Neuron (in vitro differentiated cells): Measurements from ENCODE around the gene TET2.

Experiments
- H2AFZ ChIP-seq: one replicate; pipeline ENCODE4 v1.6.1; 2013; ENCODE audit warnings: low read depth, mild to moderate bottlenecking, inconsistent platforms, low read length, moderate library complexity
- H3K27me3 ChIP-seq: one replicate; pipeline ENCODE4 v1.6.1; 2013; ENCODE audit warnings: low read length; ENCODE audit not compliant: insufficient read depth
- H3K36me3 ChIP-seq: one replicate; pipeline ENCODE4 v1.6.1; 2013; ENCODE audit warnings: low read length; ENCODE audit not compliant: insufficient read depth
- H3K4me1 ChIP-seq: one replicate; pipeline ENCODE4 v1.6.1; 2013; ENCODE audit warnings: low read length; ENCODE audit not compliant: insufficient read depth
- H3K4me3 ChIP-seq: 2 replicates; pipeline ENCODE4 v1.5.1; 2013; ENCODE audit warnings: mild to moderate bottlenecking, low read length, moderate library complexity
- H3K9me3 ChIP-seq: one replicate; pipeline ENCODE4 v1.6.1; 2013; ENCODE audit warnings: low read length

The TET2 gene

DNA sequence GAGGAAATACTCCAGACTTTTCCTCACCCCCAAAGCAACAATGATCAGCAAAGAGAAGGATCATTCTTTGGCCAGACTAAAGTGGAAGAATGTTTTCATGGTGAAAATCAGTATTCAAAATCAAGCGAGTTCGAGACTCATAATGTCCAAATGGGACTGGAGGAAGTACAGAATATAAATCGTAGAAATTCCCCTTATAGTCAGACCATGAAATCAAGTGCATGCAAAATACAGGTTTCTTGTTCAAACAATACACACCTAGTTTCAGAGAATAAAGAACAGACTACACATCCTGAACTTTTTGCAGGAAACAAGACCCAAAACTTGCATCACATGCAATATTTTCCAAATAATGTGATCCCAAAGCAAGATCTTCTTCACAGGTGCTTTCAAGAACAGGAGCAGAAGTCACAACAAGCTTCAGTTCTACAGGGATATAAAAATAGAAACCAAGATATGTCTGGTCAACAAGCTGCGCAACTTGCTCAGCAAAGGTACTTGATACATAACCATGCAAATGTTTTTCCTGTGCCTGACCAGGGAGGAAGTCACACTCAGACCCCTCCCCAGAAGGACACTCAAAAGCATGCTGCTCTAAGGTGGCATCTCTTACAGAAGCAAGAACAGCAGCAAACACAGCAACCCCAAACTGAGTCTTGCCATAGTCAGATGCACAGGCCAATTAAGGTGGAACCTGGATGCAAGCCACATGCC lies 89.7 kb downstream of the TET2 start:
- H3K4me3 ChIP-seq, result no peak overlapping the region
- peaks cover 16% of the 10 kb centered on the region for H3K9me3 ChIP-seq
- H3K36me3 ChIP-seq, result peaks cover 71% of the 10 kb centered on the region
- no peaks in the 10 kb centered on the region for H3K27me3 ChIP-seq
- H3K4me1 ChIP-seq, result no peaks in the 10 kb centered on the region
- no peak overlapping the region for H2AFZ ChIP-seq

DNA sequence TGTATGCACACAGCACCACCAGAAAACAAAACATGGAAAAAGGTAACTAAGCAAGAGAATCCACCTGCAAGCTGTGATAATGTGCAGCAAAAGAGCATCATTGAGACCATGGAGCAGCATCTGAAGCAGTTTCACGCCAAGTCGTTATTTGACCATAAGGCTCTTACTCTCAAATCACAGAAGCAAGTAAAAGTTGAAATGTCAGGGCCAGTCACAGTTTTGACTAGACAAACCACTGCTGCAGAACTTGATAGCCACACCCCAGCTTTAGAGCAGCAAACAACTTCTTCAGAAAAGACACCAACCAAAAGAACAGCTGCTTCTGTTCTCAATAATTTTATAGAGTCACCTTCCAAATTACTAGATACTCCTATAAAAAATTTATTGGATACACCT lies 90.2 kb downstream of the TET2 start:
- no peaks in the 10 kb centered on the region for H3K4me1 ChIP-seq
- H3K9me3 ChIP-seq, result peaks cover 16% of the 10 kb centered on the region
- H3K36me3 ChIP-seq, result peaks cover 74% of the 10 kb centered on the region
- no peaks in the 10 kb centered on the region for H3K27me3 ChIP-seq
- H3K4me3 ChIP-seq, result no peak overlapping the region
- H2AFZ ChIP-seq, result no peak overlapping the region

GRCh38 chr4:105240037-105240436 lies 93.4 kb downstream of the TET2 start:
- peaks cover 14% of the 10 kb centered on the region for H3K9me3 ChIP-seq
- no peak overlapping the region for H3K4me3 ChIP-seq
- no peaks in the 10 kb centered on the region for H3K4me1 ChIP-seq
- peaks cover 84% of the 10 kb centered on the region for H3K36me3 ChIP-seq
- H3K27me3 ChIP-seq, result no peaks in the 10 kb centered on the region
- H2AFZ ChIP-seq, result no peak overlapping the region

DNA sequence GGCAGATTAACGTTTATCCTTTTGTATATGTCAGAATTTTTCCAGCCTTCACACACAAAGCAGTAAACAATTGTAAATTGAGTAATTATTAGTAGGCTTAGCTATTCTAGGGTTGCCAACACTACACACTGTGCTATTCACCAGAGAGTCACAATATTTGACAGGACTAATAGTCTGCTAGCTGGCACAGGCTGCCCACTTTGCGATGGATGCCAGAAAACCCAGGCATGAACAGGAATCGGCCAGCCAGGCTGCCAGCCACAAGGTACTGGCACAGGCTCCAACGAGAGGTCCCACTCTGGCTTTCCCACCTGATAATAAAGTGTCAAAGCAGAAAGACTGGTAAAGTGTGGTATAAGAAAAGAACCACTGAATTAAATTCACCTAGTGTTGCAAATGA lies 94.8 kb downstream of the TET2 start:
- no peaks in the 10 kb centered on the region for H3K27me3 ChIP-seq
- no peak overlapping the region for H2AFZ ChIP-seq
- H3K4me3 ChIP-seq, result no peak overlapping the region
- peaks cover 70% of the 10 kb centered on the region for H3K36me3 ChIP-seq
- peaks cover 12% of the 10 kb centered on the region for H3K9me3 ChIP-seq
- no peaks in the 10 kb centered on the region for H3K4me1 ChIP-seq

DNA sequence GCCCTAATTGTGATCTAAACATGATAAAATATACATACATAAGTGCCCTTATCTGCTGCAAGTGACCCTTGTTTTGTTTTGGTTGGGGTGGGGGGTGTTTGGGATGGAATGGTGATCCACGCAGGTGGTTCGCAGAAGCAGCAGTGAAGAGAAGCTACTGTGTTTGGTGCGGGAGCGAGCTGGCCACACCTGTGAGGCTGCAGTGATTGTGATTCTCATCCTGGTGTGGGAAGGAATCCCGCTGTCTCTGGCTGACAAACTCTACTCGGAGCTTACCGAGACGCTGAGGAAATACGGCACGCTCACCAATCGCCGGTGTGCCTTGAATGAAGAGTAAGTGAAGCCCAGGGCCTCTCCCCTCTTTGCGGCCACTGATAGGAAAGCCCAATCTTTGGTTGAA lies 96.8 kb downstream of the TET2 start:
- Histone ChIP-seq H3K27me3 (no peaks in the 10 kb centered on the region), H2AFZ (no peak overlapping the region), H3K9me3 (peaks cover 3% of the 10 kb centered on the region), H3K4me1 (no peaks in the 10 kb centered on the region), H3K36me3 (peaks cover 63% of the 10 kb centered on the region), H3K4me3 (no peak overlapping the region)

DNA sequence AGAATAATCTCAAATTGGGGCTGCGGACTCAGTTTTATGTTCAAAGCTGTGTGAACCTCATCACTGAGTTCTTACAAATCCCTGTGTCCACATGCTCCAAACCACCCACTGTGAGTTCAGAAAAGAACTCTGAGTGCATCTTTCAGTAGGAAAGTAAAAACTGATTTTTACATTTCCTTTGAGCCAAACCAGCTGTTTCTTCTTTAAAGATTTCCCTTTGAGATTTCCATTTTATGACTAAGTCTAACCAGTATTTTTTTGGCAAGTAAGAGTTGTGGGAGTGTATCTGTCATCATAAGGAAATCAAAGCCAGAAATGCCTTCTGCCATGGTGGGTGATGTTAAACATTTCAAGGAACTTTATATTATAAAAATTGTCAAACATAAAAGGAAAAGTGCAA lies 100.0 kb downstream of the TET2 start:
- no peak overlapping the region for H3K4me3 ChIP-seq
- H3K27me3 ChIP-seq, result no peaks in the 10 kb centered on the region
- H3K4me1 ChIP-seq, result no peaks in the 10 kb centered on the region
- peaks cover 61% of the 10 kb centered on the region for H3K36me3 ChIP-seq
- peaks cover under 1% of the 10 kb centered on the region for H3K9me3 ChIP-seq
- H2AFZ ChIP-seq, result no peak overlapping the region

DNA sequence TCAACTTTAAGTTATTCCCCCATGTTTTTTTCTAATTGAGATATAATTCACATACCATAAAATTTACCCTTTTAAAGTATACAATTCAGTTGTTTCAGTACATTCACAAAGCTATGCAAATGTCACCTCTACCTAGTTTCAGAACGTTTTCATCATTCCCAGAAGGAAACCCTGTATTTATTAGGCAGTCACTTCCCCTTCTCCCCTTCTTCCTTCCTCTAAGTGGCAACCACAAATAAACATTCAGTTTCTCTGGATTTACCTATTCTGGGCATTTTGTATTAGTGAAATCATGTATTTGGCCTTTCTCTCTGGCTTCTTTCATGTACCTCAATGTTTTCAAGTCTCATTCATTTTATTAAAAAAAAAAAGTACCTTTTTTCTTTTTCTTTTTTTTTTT lies 101.9 kb downstream of the TET2 start:
- Histone ChIP-seq H3K36me3 (peaks cover 51% of the 10 kb centered on the region), H3K4me3 (no peak overlapping the region), H3K4me1 (no peaks in the 10 kb centered on the region)

GRCh38 chr4:105257817-105258495 lies 111.3 kb downstream of the TET2 start:
- no peak overlapping the region for H2AFZ ChIP-seq

More for the DNA sequence above, 101.9 kb downstream of the TET2 start:
- peaks cover 3% of the 10 kb centered on the region for H3K9me3 ChIP-seq
- H3K27me3 ChIP-seq, result no peaks in the 10 kb centered on the region
- no peak overlapping the region for H2AFZ ChIP-seq

DNA sequence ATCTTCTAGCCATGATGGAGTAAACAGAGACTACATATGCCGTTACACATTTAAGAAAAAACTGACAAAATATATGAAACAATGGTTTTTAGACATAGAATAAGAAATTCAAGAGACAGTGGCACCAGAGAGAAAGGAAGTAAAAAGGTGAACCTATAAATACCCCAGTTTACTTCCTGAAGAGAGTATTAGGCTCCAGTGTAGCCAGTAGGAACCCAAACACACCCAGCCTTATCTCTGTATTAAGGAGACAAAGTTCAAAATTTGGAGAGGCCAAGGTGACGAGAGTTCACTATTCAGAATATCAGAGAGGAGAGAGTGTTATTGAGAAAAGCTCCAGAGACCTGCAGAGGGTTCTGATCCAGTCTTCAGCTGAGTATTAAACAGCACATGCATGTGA lies 119.0 kb downstream of the TET2 start:
- Histone ChIP-seq H3K4me1 (no peaks in the 10 kb centered on the region), H3K27me3 (no peaks in the 10 kb centered on the region), H3K9me3 (peaks cover 2% of the 10 kb centered on the region), H3K4me3 (no peak overlapping the region), H3K36me3 (peaks cover 77% of the 10 kb centered on the region), H2AFZ (no peak overlapping the region)

More at GRCh38 chr4:105257817-105258495, 111.3 kb downstream of the TET2 start:
- Histone ChIP-seq H3K9me3 (peaks cover 8% of the 10 kb centered on the region), H3K36me3 (peaks cover 43% of the 10 kb centered on the region), H3K27me3 (no peaks in the 10 kb centered on the region), H3K4me1 (no peaks in the 10 kb centered on the region), H3K4me3 (no peak overlapping the region)

DNA sequence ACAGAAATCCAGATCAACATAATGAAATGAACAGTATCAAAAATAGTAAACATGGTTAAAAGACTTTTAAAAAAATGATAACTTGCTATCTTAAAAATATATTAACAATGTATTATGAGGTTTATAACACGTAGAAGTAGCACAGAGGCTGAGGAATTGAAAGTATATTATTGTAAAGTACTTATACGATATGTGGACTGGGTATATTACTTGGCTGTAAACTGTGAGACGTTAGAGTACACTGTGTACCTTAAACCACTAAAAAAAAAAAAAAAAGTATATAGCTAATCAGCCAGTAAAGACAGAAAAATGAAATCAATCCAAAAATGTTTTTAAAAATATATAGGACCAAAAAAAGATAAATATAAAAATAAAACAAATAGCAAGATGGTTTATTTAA lies 120.6 kb downstream of the TET2 start:
- Histone ChIP-seq H3K4me3 (no peak overlapping the region), H3K4me1 (no peaks in the 10 kb centered on the region), H3K36me3 (peaks cover 73% of the 10 kb centered on the region), H3K9me3 (peaks cover 2% of the 10 kb centered on the region), H3K27me3 (no peaks in the 10 kb centered on the region), H2AFZ (no peak overlapping the region)

DNA sequence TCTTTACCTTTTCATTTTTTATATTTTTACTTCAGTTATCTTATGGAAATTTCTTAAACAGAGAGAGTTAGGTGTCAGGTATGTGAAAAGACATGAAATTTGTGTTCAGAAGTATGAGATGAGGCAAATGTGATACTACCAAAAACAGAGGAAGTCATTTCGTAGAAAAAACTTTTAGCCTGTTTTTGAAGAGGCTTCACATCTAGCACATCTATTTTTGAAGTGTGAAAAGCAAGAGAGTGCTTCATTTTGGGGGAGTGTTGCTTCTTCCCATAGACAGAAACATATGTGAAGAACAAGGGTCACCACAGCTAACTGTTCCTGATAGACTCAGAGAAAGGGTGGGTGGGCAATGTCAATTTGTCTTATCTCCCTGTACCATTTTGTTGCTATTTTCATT lies 125.3 kb downstream of the TET2 start:
- Histone ChIP-seq H2AFZ (no peak overlapping the region), H3K27me3 (no peaks in the 10 kb centered on the region), H3K9me3 (peaks cover 2% of the 10 kb centered on the region), H3K4me3 (no peak overlapping the region), H3K4me1 (no peaks in the 10 kb centered on the region), H3K36me3 (peaks cover 78% of the 10 kb centered on the region)

DNA sequence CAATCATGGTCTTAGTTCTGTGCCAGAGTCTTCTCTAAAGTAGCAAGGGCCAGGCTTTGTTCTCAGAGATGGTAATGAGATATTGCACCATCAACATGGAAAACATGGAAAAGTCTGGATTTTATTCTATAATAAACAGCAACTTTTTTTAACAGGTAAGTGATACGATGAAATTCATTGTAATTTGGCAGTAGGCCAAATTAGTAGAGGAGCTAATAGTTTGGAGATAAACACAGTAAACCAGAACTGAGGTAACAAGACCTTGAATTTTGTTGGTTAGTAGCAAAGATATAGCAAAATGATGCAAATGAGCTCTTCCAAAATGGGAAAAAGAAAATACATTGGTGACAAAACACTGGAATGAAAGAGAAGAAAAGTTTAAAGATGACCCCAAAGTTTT lies 126.6 kb downstream of the TET2 start:
- no peak overlapping the region for H3K4me3 ChIP-seq
- peaks cover 77% of the 10 kb centered on the region for H3K36me3 ChIP-seq

DNA sequence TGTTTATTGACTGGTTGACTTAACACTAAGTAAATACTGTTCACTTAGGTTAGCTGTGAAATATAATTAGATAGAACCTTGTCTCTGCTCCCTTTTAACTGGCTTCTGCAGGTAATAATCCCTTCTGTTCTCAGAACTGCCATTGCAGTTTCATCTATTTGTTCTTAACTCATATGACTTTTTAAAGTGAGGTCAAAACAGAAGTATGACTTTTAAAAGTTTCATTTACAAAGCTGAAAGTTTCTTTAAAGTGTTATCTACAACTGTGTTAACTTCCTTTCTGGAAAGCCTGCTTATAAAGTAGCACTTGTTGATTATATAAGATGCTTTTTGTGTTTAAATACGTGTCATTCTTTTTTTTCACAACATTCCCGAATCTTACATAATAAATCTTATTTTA lies 127.4 kb downstream of the TET2 start:
- peaks cover 9% of the 10 kb centered on the region for H3K4me1 ChIP-seq
- peaks cover 73% of the 10 kb centered on the region for H3K36me3 ChIP-seq
- H3K9me3 ChIP-seq, result peaks cover 2% of the 10 kb centered on the region
- no peak overlapping the region for H2AFZ ChIP-seq
- no peaks in the 10 kb centered on the region for H3K27me3 ChIP-seq
- H3K4me3 ChIP-seq, result no peak overlapping the region

More for the DNA sequence above, 126.6 kb downstream of the TET2 start:
- peaks cover 9% of the 10 kb centered on the region for H3K4me1 ChIP-seq
- H2AFZ ChIP-seq, result no peak overlapping the region
- no peaks in the 10 kb centered on the region for H3K27me3 ChIP-seq
- peaks cover 2% of the 10 kb centered on the region for H3K9me3 ChIP-seq
